Measurements from ENCODE around the gene KRTAP5-1.

The KRTAP5-1 gene

GRCh38 chr11:1548221-1549070, 36.6 kb downstream of the KRTAP5-1 start:
- Mint-ChIP-seq H3K27ac (no peak overlapping the region), H3K27me3 (peaks cover 14% of the 10 kb centered on the region), H3K9me3 (no peaks in the 10 kb centered on the region), H3K4me3 (no peak overlapping the region), H3K36me3 (ENCODE audit: low read depth) (no peaks in the 10 kb centered on the region), H3K4me1 (ENCODE audit: low read depth) (peaks cover 2% of the 10 kb centered on the region)

- Mint-ChIP-seq H3K36me3 (ENCODE audit: low read depth) (no peaks in the 10 kb centered on the region), H3K9me3 (no peaks in the 10 kb centered on the region), H3K4me3 (no peak overlapping the region), H3K27me3 (peaks cover 14% of the 10 kb centered on the region), H3K27ac (no peak overlapping the region), H3K4me1 (ENCODE audit: low read depth) (peaks cover 2% of the 10 kb centered on the region)
Observed at GRCh38 chr11:1547467-1548098, 37.5 kb downstream of the KRTAP5-1 start.

GRCh38 chr11:1546536-1547466, 38.3 kb downstream of the KRTAP5-1 start:
- no peak overlapping the region for H3K4me3 Mint-ChIP-seq
- H3K36me3 Mint-ChIP-seq (ENCODE audit: low read depth), result no peaks in the 10 kb centered on the region
- H3K27me3 Mint-ChIP-seq, result peaks cover 14% of the 10 kb centered on the region
- H3K27ac Mint-ChIP-seq, result no peak overlapping the region
- peaks cover 2% of the 10 kb centered on the region for H3K4me1 Mint-ChIP-seq (ENCODE audit: low read depth)
- no peaks in the 10 kb centered on the region for H3K9me3 Mint-ChIP-seq

- H3K4me1 Mint-ChIP-seq (ENCODE audit: low read depth), result peaks cover 2% of the 10 kb centered on the region
- no peak overlapping the region for H3K27ac Mint-ChIP-seq
- H3K9me3 Mint-ChIP-seq, result no peaks in the 10 kb centered on the region
- no peaks in the 10 kb centered on the region for H3K36me3 Mint-ChIP-seq (ENCODE audit: low read depth)
- no peak overlapping the region for H3K4me3 Mint-ChIP-seq
- peaks cover 14% of the 10 kb centered on the region for H3K27me3 Mint-ChIP-seq
Observed at GRCh38 chr11:1546077-1546535, 39.0 kb downstream of the KRTAP5-1 start.

- Mint-ChIP-seq H3K36me3 (ENCODE audit: low read depth) (no peaks in the 10 kb centered on the region), H3K27me3 (peaks cover 14% of the 10 kb centered on the region), H3K9me3 (no peaks in the 10 kb centered on the region), H3K27ac (no peak overlapping the region), H3K4me1 (ENCODE audit: low read depth) (peaks cover 2% of the 10 kb centered on the region), H3K4me3 (no peak overlapping the region)
Observed at GRCh38 chr11:1545432-1545831, 39.7 kb downstream of the KRTAP5-1 start.

- Mint-ChIP-seq H3K27me3 (peaks cover 19% of the 10 kb centered on the region), H3K36me3 (ENCODE audit: low read depth) (no peaks in the 10 kb centered on the region), H3K4me3 (no peak overlapping the region), H3K9me3 (no peaks in the 10 kb centered on the region), H3K27ac (no peak overlapping the region), H3K4me1 (ENCODE audit: low read depth) (peaks cover 2% of the 10 kb centered on the region)
Observed at GRCh38 chr11:1544536-1544935, 40.5 kb downstream of the KRTAP5-1 start.

GRCh38 chr11:1543606-1544263, 41.3 kb downstream of the KRTAP5-1 start:
- no peak overlapping the region for H3K27ac Mint-ChIP-seq
- H3K36me3 Mint-ChIP-seq (ENCODE audit: low read depth), result no peaks in the 10 kb centered on the region
- no peaks in the 10 kb centered on the region for H3K9me3 Mint-ChIP-seq
- H3K27me3 Mint-ChIP-seq, result peaks cover 16% of the 10 kb centered on the region
- H3K4me3 Mint-ChIP-seq, result no peak overlapping the region
- H3K4me1 Mint-ChIP-seq (ENCODE audit: low read depth), result peaks cover 2% of the 10 kb centered on the region

- Mint-ChIP-seq H3K36me3 (ENCODE audit: low read depth) (no peaks in the 10 kb centered on the region), H3K9me3 (no peaks in the 10 kb centered on the region), H3K4me3 (no peak overlapping the region), H3K27me3 (peaks cover 9% of the 10 kb centered on the region), H3K4me1 (ENCODE audit: low read depth) (peaks cover 2% of the 10 kb centered on the region), H3K27ac (no peak overlapping the region)
Observed at GRCh38 chr11:1542267-1542666, 42.8 kb downstream of the KRTAP5-1 start.

- H3K27ac Mint-ChIP-seq, result no peak overlapping the region
- peaks cover 4% of the 10 kb centered on the region for H3K4me1 Mint-ChIP-seq (ENCODE audit: low read depth)
- no peak overlapping the region for H3K4me3 Mint-ChIP-seq
- no peaks in the 10 kb centered on the region for H3K9me3 Mint-ChIP-seq
- no peaks in the 10 kb centered on the region for H3K36me3 Mint-ChIP-seq (ENCODE audit: low read depth)
- H3K27me3 Mint-ChIP-seq, result peaks cover 9% of the 10 kb centered on the region
Observed at GRCh38 chr11:1541474-1542204, 43.4 kb downstream of the KRTAP5-1 start.

GRCh38 chr11:1540074-1540473, 45.0 kb downstream of the KRTAP5-1 start:
- Mint-ChIP-seq H3K27me3 (peaks cover 4% of the 10 kb centered on the region), H3K4me3 (no peak overlapping the region), H3K4me1 (ENCODE audit: low read depth) (peaks cover 12% of the 10 kb centered on the region), H3K9me3 (no peaks in the 10 kb centered on the region), H3K27ac (no peak overlapping the region), H3K36me3 (ENCODE audit: low read depth) (no peaks in the 10 kb centered on the region)

- H3K27ac Mint-ChIP-seq, result no peak overlapping the region
- no peak overlapping the region for H3K4me3 Mint-ChIP-seq
Observed at GRCh38 chr11:1538153-1538552, 46.9 kb downstream of the KRTAP5-1 start.

GRCh38 chr11:1536065-1536843, 48.8 kb downstream of the KRTAP5-1 start:
- Mint-ChIP-seq H3K4me1 (ENCODE audit: low read depth) (peaks cover 17% of the 10 kb centered on the region), H3K27me3 (peaks cover 4% of the 10 kb centered on the region), H3K27ac (no peak overlapping the region), H3K4me3 (no peak overlapping the region), H3K36me3 (ENCODE audit: low read depth) (no peaks in the 10 kb centered on the region), H3K9me3 (no peaks in the 10 kb centered on the region)

More at GRCh38 chr11:1538153-1538552, 46.9 kb downstream of the KRTAP5-1 start:
- Mint-ChIP-seq H3K27me3 (peaks cover 4% of the 10 kb centered on the region), H3K4me1 (ENCODE audit: low read depth) (peaks cover 17% of the 10 kb centered on the region), H3K36me3 (ENCODE audit: low read depth) (no peaks in the 10 kb centered on the region), H3K9me3 (no peaks in the 10 kb centered on the region)

- no peaks in the 10 kb centered on the region for H3K36me3 Mint-ChIP-seq (ENCODE audit: low read depth)
- no peak overlapping the region for H3K4me3 Mint-ChIP-seq
Observed at GRCh38 chr11:1534682-1535081, 50.4 kb downstream of the KRTAP5-1 start.

More at GRCh38 chr11:1534682-1535081, 50.4 kb downstream of the KRTAP5-1 start:
- no peak overlapping the region for H3K27ac Mint-ChIP-seq
- H3K27me3 Mint-ChIP-seq, result no peaks in the 10 kb centered on the region
- peaks cover 17% of the 10 kb centered on the region for H3K4me1 Mint-ChIP-seq (ENCODE audit: low read depth)
- H3K9me3 Mint-ChIP-seq, result no peaks in the 10 kb centered on the region

Measured in stimulated activated naive CD8-positive, alpha-beta T cell treated with anti-CD3 and anti-CD28 coated beads, Interleukin-15, Interleukin-2, amounts not matched to agents 100 ng/mL and 50 ng/mL, for 24 hours (primary cell).